ENCODE data around the gene CCT2.

CCT2 gene

GRCh38 chr12:69644511-69644910 lies 59.3 kb downstream of the CCT2 start:
- no peak for DNase-seq

DNA sequence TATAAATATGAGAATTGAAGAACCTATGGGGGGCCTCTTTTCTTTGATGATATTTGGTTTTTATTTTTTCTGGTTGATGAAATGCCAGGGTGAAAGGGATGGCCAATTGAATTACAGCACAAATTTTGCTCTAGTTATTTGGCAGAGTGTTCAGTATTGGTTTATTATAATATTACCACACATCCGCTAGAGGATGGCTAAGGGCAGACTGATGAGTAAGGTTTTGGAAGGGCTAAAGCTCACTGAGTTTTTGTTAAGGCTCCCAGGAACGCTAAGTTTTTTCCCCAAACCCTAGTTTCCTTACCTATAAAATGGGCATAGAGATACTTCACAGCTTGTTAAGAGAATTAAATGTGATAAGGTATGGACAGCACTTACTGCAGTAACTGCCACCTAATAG lies 59.8 kb downstream of the CCT2 start:
- DNase-seq: no peak

DNA sequence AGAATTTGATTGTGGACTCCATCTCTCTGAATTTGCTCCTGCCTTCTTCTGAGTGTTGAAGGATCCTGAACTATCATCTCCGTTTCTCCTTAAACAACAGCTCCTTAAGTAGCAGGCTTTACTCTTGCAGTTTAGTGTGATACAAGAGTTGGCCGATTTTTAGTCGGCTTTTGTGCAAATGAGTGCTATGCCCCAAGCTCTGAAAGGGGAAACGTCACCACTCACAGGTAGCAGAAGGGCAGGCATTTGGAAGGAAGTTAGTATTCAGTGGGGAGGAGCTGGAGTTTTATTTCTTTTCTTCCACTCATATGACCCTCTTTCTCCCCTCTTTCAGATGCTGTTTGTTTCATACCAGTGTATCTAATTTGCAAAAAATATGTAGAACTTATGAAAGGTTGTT lies 61.9 kb downstream of the CCT2 start:
- DNase-seq: no peak

- no peak for DNase-seq
Observed at GRCh38 chr12:69648476-69648875, 63.2 kb downstream of the CCT2 start.

GRCh38 chr12:69649529-69649928 lies 64.3 kb downstream of the CCT2 start:
- no peak for DNase-seq

All from NCI-H1436 treated with DMSO at 0.1 percent for 48 hours (cell line).